ENCODE data around the gene USP24. TPM values are rescaled to one million over a fixed set of nuclear protein-coding genes. Genes with fewer than 3 reads are reported as not detected.

The USP24 gene
- total and polyA plus RNA-seq, 2 donors (not counting 3 experiments of a cell fraction or from before 2014, with no cell fraction given) = 8.2 to 30.0 TPM

- ChIA-PET CTCF (interaction anchor here (0.9 kb wide), 1 partner anchor 17 kb away, joined by 3 read pairs; no protein-coding TSS in a partner anchor), POLR2A (no interaction called here)
- dilution Hi-C loops (cut with MboI; ENCODE audit: extremely low pct_ligation_motif_present, low sequenced_read_pairs) = no loop called here
Measured at GRCh38 chr1:55055084-55055882, 159.9 kb downstream of the USP24 start.

More at GRCh38 chr1:55055084-55055882, 159.9 kb downstream of the USP24 start:
- no peaks in the 10 kb centered on the region for H3K79me2 ChIP-seq (ENCODE audit: control insufficient read depth, insufficient read depth, low read length)
- H2AFZ ChIP-seq (ENCODE audit: low read depth, low read length) = no peak overlapping the region
- no peak overlapping the region for H3K27ac ChIP-seq (ENCODE audit: insufficient read depth, low read depth, low read length)
- H3K36me3 ChIP-seq (ENCODE audit: control insufficient read depth in 2 of 2, extremely low read depth in 1 of 2, insufficient read depth in 2 of 2, low read length in 2 of 2) = no peaks in the 10 kb centered on the region
- no peak overlapping the region for H3K4me3 ChIP-seq (replicated peaks in 1 of 3; ENCODE audit: insufficient read depth in 1 of 3, low read depth in 1 of 3, low read length in 3 of 3)
- no peaks in the 10 kb centered on the region for H4K20me1 ChIP-seq (replicated peaks; ENCODE audit: control insufficient read depth, extremely low read depth, insufficient read depth, low read length)
- FAIRE-seq (no peak), DNase-seq (ENCODE audit: low read depth, low spot score) (no peak)
- H3K4me1 ChIP-seq (ENCODE audit: control insufficient read depth, extremely low read depth, insufficient read depth, low read length) = no peaks in the 10 kb centered on the region
- BruUV-seq (replicated peaks) = no TSS peak
- H3K9ac ChIP-seq (replicated peaks; ENCODE audit: extremely low read depth, insufficient read depth, low read length) = no peak overlapping the region
- no peak for TF ChIP-seq FOS (IDR thresholded peaks at IDR 0.05; ENCODE audit: borderline replicate concordance, insufficient read depth, low read length)
- no peak for TF ChIP-seq GATA2 (IDR thresholded peaks at IDR 0.05; ENCODE audit: insufficient read depth, insufficient read length, low read depth, low read length)
- no peak for TF ChIP-seq POLR2AphosphoS5 (IDR thresholded peaks at IDR 0.05; ENCODE audit: insufficient read depth, low read depth, low read length)
- no peak for TF ChIP-seq CTCF (IDR thresholded peaks at IDR 0.05; ENCODE audit: extremely low read depth in 1 of 2, insufficient read depth in 1 of 2, low read depth in 1 of 2, low read length in 2 of 2)
- no peak for TF ChIP-seq MAX (IDR thresholded peaks at IDR 0.05; ENCODE audit: insufficient read depth, insufficient read length)
- TF ChIP-seq EZH2 (IDR thresholded peaks at IDR 0.05; ENCODE audit: borderline replicate concordance, low read depth, low read length, severe bottlenecking) = no peak
- TF ChIP-seq POLR2A (IDR thresholded peaks at IDR 0.05; ENCODE audit: low read depth, low read length) = no peak
- peaks cover 0 to 1% of the 10 kb centered on the region in 2 experiments for H3K27me3 ChIP-seq (ENCODE audit: control insufficient read depth in 2 of 2, insufficient read depth in 2 of 2, low read length in 2 of 2)
- H3K4me2 ChIP-seq (ENCODE audit: insufficient read depth, low read length) = no peak overlapping the region
- intact Hi-C loops (cut with micrococcal nuclease) = no loop called here
- no peaks in the 10 kb centered on the region for H3K9me3 ChIP-seq (replicated peaks; ENCODE audit: control insufficient read depth, insufficient read depth, low read length)
- H3K9me1 ChIP-seq (replicated peaks; ENCODE audit: control insufficient read depth, extremely low read depth, insufficient read depth, low read length) = no peaks in the 10 kb centered on the region

Data from endothelial cell of umbilical vein (primary cell).